Adrenal gland (tissue), 5 donors: ENCODE data around the gene FGD6.
A peak's percentile ranks its signal among the peaks of the same experiment; 100 is the strongest.

Experiments used
- POLR2A ChIP-seq, 2 donors: fragments of 450-650 bp; IDR thresholded peaks; one replicate each; pipeline ENCODE4 v1.6.1; 2017; ENCODE audit warnings: antibody characterized with exemption in 2 of 2, mild to moderate bottlenecking in 2 of 2, moderate library complexity in 1 of 2
- TF ChIP-seq, protein P1 (sequence below), 6 experiments: fragments of 450-650 bp in 4 of 6; fragments of 200-600 bp in 2 of 6; sonication (generic) in 1 of 6; IDR thresholded peaks; 1 replicate in 5 of 6; 2 replicates in 1 of 6; pipeline versions ENCODE4 v1.5.1 to v1.8.0; 2016 to 2021; ENCODE audit warnings: antibody characterized with exemption in 6 of 6, mild to moderate bottlenecking in 2 of 6, moderate library complexity in 1 of 6
- donor health status: DM: no; HTN: no; CAD: no.

DNA sequence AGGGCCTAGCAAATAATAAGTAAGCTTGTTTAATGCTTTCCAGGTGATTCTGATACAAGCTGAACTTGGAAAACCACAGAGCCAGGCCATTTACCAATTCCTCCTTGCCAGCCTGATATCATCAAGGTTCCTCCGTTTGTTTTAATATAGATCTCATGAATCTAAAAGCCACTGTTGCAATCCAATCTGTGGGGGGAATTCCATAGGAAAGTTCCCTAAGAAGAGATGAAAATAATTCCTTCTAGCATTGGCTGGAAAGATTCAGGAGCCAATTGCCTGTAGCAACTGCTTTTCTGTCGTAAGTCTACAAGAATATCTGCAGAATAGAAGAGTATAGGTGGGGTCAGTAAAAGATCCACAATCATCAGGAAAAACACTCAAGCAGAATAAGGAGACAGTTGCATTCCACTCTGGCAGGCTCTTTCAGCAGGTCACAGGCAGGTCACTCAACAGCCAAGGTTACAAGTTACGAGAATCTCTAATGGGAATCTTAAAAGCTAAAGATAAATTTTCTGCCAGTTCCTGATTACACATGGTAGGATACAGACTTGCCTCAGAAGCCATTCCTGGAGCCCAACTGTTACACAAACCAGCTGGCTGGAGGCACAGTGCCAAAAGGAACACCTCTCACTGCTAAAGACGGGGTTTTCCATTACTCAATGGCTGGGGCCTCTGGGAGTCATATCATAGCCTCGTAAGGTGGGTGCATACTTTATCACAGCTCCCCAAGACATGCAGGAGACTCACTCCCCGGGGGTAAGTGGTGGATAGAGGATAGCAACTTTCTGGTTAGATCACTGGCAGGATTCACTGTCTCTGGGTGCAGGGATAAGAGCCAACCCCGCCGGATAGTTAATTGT lies 43.6 kb downstream of the FGD6 start:
- TF ChIP-seq, protein P1, sequence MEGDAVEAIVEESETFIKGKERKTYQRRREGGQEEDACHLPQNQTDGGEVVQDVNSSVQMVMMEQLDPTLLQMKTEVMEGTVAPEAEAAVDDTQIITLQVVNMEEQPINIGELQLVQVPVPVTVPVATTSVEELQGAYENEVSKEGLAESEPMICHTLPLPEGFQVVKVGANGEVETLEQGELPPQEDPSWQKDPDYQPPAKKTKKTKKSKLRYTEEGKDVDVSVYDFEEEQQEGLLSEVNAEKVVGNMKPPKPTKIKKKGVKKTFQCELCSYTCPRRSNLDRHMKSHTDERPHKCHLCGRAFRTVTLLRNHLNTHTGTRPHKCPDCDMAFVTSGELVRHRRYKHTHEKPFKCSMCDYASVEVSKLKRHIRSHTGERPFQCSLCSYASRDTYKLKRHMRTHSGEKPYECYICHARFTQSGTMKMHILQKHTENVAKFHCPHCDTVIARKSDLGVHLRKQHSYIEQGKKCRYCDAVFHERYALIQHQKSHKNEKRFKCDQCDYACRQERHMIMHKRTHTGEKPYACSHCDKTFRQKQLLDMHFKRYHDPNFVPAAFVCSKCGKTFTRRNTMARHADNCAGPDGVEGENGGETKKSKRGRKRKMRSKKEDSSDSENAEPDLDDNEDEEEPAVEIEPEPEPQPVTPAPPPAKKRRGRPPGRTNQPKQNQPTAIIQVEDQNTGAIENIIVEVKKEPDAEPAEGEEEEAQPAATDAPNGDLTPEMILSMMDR (IDR thresholded peaks at IDR 0.05) = no peak
- peak in 1 of 2 donors; percentile 29 for TF ChIP-seq POLR2A (IDR thresholded peaks at IDR 0.05)
